ENCODE measurements around the gene SUGCT. TPM values are rescaled to one million over a fixed set of nuclear protein-coding genes. Genes with fewer than 3 reads are reported as not detected.
"Not testable (repeated sequence)": the region's sequence is repeated elsewhere in the genome, so short reads cannot be mapped to it uniquely, and the experiment has no call there.

The SUGCT gene
- total RNA-seq, 2 experiments from 2014 or later = 0.95 to 1.2 TPM

- Mint-ChIP-seq H3K4me1 (ENCODE audit: low read depth) (peaks cover 4% of the 10 kb centered on the region), H3K27me3 (no peaks in the 10 kb centered on the region), H3K36me3 (ENCODE audit: low read depth) (no peaks in the 10 kb centered on the region), H3K27ac (no peak overlapping the region), H3K9me3 (no peaks in the 10 kb centered on the region), H3K4me3 (no peak overlapping the region)
- intact Hi-C loops (cut with DNase I, micrococcal nuclease) = no loop called here
- H3K9me3 ChIP-seq (ENCODE audit: control insufficient read depth in 1 of 2, insufficient read depth in 1 of 2, low read length in 2 of 2) = no peaks in the 10 kb centered on the region
- CTCF ChIA-PET = no interaction called here
- ATAC-seq (ENCODE audit: poor library complexity) = no peak
- no peak for TF ChIP-seq CTCF (IDR thresholded peaks at IDR 0.05)
- DNase-seq = no peak
- POLR2A ChIA-PET = interaction anchor here (1.6 kb wide), 1 partner anchor 14 kb away, joined by 6 read pairs; the partner anchor contains the start of gene MPLKIP
- H3K4me1 ChIP-seq (ENCODE audit: insufficient read depth, low read length) = no peaks in the 10 kb centered on the region
- H3K27ac ChIP-seq (ENCODE audit: low read depth in 1 of 2, low read length in 2 of 2) = no peak overlapping the region
- no peaks in the 10 kb centered on the region for H3K27me3 ChIP-seq (ENCODE audit: control insufficient read depth in 1 of 2, insufficient read depth in 2 of 2, low read length in 2 of 2)
- no peaks in the 10 kb centered on the region for H3K36me3 ChIP-seq (ENCODE audit: insufficient read depth, low read length)
- H3K4me3 ChIP-seq (ENCODE audit: low read length) = no peak overlapping the region
Measured at GRCh38 chr7:40120020-40120419, 14.8 kb upstream of the SUGCT start.

- H3K27ac Mint-ChIP-seq; CTCF ChIA-PET; H3K9me3 ChIP-seq (ENCODE audit: control insufficient read depth in 1 of 2, insufficient read depth in 1 of 2, low read length in 2 of 2); ATAC-seq (ENCODE audit: poor library complexity); H3K27me3 Mint-ChIP-seq; H3K4me1 ChIP-seq (ENCODE audit: insufficient read depth, low read length); H3K36me3 ChIP-seq (ENCODE audit: insufficient read depth, low read length); H3K36me3 Mint-ChIP-seq (ENCODE audit: low read depth); POLR2A ChIA-PET; H3K27me3 ChIP-seq (ENCODE audit: control insufficient read depth in 1 of 2, insufficient read depth in 2 of 2, low read length in 2 of 2); H3K4me3 ChIP-seq (ENCODE audit: low read length); H3K9me3 Mint-ChIP-seq; intact Hi-C loops (cut with DNase I, micrococcal nuclease); H3K4me3 Mint-ChIP-seq; H3K27ac ChIP-seq (ENCODE audit: low read depth in 1 of 2, low read length in 2 of 2); H3K4me1 Mint-ChIP-seq (ENCODE audit: low read depth); DNase-seq: not testable (repeated sequence)
Measured at GRCh38 chr7:40122100-40122939, 12.5 kb upstream of the SUGCT start.

DNA sequence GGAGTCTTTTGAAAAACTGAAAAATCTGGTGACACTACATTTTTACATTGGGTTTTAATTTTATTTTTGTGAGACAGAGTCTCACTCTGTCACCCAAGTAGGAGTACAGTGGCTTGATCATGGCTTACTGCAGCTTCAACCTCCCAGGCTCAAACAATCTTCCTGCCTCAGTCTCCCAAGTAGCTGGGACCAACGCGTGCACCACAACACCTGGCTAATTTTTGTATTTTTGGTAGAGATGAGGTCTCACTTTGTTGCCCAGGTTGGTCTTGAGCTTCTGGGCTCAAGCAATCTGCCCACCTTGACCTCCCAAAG, 11.9 kb upstream of the SUGCT start:
- H3K27ac ChIP-seq (ENCODE audit: low read depth in 1 of 2, low read length in 2 of 2) = no peak overlapping the region
- no peak for TF ChIP-seq CTCF (IDR thresholded peaks at IDR 0.05)
- H3K27me3 ChIP-seq (ENCODE audit: control insufficient read depth in 1 of 2, insufficient read depth in 2 of 2, low read length in 2 of 2) = no peaks in the 10 kb centered on the region
- no peak for DNase-seq
- no peak overlapping the region for H3K27ac Mint-ChIP-seq
- ChIA-PET POLR2A (no interaction called here), CTCF (no interaction called here)
- no peak overlapping the region for H3K4me3 ChIP-seq (ENCODE audit: low read length)
- H3K9me3 ChIP-seq (ENCODE audit: control insufficient read depth in 1 of 2, insufficient read depth in 1 of 2, low read length in 2 of 2) = no peaks in the 10 kb centered on the region
- ATAC-seq (ENCODE audit: poor library complexity) = no peak
- peaks cover 1% of the 10 kb centered on the region for H3K36me3 Mint-ChIP-seq (ENCODE audit: low read depth)
- H3K9me3 Mint-ChIP-seq = no peaks in the 10 kb centered on the region
- H3K27me3 Mint-ChIP-seq = no peaks in the 10 kb centered on the region
- intact Hi-C loops (cut with DNase I, micrococcal nuclease) = no loop called here
- H3K36me3 ChIP-seq (ENCODE audit: insufficient read depth, low read length) = no peaks in the 10 kb centered on the region
- no peaks in the 10 kb centered on the region for H3K4me1 ChIP-seq (ENCODE audit: insufficient read depth, low read length)
- H3K4me1 Mint-ChIP-seq (ENCODE audit: low read depth) = peaks cover 4% of the 10 kb centered on the region
- H3K4me3 Mint-ChIP-seq = no peak overlapping the region
